GM18508 (cell line): Measurements from ENCODE around the gene NELL1.

Source experiments
- ATAC-seq: cut with Tn5 transposase; IDR thresholded peaks from one replicate; pipeline ENCODE4 v1.9.1; 2021; ENCODE audit warnings: moderate number of reproducible peaks; ENCODE audit not compliant: insufficient read depth, unreplicated experiment

Gene NELL1

DNA sequence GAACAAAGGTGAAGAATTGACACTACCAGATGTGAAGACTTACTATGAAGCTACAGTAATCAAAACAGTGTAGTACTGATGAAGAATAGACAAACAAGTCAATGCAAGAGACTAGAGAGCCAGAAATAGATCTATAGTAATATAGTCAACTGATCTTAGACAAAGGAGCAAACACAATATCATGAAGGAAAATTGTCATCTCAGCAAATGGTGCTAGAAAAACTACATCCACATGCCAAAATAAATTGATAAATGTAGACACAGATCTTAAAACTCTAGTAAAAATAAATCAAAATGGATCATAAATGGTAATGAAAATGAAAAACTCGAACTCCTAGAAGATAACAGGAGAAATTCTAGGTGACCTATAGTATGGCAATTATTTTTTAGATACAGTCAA lies 609.5 kb downstream of the NELL1 start:
- ATAC-seq = no peak

DNA sequence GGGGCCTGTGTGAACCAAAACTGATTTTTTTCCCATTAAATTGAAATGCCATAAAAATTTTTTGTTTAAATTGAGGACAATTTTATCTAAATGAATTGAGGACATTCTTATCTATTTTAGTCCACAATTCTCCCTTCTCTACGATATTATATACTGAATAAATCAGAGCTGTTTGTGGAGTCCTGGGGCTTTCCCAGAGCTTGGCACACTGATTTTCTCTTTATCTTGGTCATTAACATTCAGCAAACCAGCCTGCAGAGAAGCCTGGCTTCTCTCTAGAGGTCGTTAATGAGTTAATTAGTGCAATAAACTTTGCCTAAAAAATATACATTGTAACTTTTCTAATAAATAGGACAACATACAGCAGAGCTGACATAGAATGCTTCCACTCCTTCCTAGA lies 615.7 kb downstream of the NELL1 start:
- ATAC-seq = no peak

DNA sequence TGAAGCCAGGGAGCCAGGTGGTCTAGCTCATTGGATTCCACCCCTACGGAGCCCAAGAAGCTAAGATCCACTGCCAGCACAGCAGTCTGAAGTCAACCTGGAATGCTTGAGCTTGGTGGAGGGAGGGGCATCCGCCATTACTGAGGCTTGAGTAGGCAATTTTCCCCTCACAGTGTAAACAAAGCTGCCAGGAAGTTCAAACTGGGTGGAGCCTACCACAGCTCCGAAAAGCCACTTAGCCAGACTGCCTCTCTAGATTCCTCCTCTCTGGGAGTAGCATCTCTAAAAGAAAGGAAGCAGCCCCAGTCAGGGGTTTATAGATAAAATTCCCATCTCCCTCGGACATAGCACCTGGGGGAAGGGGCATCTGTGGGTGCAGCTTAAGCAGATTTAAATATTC lies 620.3 kb downstream of the NELL1 start:
- ATAC-seq = no peak

DNA sequence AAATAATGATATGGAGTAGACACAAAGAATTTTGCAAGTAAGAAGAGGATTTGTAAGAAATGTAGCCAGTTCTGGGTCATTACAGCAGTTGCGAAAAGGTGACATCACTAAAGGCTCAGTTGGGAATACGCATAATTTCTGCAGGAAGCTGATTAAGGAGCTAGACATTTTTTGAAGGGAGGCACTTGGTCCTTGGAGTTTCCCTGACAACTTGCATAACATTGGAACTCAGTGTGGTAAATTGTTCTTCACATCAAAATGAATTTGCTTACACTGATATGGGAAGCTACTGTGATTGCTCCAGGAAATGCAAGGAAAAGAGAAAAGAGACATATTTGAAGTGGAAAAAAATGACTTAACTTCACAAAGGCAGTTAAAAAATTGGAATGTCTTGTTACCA lies 626.1 kb downstream of the NELL1 start:
- ATAC-seq = no peak

DNA sequence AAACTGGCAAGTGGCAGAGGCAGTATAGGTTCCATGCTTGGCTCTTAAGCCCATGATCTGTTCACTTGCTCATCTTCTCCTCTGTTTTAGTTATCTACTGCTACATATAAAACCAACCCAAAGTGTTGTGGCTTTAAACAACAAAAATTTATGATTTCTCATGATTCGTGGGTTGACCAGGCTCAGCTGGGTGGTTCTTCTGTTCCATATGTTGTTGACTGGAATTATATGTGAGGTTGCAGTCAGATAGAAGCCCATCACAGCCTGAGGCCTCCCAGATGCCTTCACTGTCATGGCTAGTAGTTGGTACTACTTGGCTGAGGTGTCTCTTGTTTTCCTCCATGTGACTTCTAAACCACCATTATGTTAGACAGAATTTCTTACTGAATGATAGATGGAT lies 632.6 kb downstream of the NELL1 start:
- ATAC-seq = no peak

DNA sequence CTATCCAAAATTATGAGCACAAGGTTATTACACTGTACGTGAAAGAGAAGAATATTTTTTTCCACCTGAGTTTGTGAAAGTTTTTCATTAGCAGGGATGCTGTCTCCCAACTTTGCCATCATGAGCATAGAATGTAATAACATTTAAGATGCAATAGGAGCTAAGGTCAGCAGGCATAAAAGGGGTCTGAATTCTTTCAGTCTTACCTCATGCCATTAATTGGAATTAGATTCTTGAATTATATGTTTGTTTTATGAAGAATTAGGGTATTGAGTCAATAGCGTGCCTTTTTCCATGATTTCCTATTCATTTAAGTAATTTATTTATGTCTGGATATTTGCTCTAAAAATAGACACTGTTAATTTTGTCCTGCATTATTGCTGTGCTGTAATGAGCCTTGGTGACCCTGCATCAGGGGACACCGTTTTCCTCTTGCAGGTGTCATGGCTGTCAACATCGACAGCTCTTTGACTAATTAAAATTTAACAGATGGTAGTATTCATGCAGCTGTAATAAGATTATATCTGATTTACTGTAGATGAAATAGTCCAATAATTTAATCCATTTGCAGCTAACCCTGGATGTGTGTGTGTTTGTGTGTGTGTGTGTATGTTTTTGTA lies 637.5 kb downstream of the NELL1 start:
- ATAC-seq = no peak

DNA sequence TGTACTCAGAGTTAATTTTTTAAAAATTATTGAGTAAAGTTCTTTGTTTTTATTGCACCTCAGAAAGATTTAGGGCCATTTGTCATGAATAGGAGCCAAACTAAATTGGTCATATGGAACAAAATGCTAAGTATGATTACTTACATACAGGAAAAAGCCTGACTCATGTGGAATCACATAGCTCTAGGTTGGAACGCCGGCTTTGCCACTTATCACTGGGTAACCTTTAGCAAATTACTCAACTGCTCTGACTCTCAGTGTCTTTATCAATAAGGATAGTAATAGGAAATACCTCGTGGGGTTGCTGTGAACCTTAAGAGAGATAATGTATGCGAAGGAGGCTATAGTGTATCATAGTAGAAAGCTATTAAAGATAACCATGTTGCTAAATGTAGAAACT lies 638.5 kb downstream of the NELL1 start:
- no peak for ATAC-seq

DNA sequence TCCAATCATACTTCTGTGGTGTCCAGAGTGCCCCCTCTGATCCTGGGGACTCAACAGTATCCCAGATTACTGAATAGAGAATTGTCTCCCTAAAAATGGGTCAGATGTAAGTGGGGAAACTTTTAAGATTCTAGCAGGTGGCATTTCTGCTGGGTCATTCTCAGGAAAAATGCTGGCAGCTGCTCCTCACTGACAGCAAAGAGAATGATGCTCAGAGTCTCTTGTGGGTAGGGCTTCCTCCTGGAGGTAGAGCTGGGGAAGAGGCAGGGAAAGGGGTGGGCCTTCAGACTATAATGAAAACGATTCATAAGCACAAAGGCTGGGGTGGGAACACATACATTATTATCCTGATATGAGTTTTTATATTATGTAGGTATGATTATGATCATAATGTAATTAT lies 647.2 kb downstream of the NELL1 start:
- ATAC-seq = no peak

DNA sequence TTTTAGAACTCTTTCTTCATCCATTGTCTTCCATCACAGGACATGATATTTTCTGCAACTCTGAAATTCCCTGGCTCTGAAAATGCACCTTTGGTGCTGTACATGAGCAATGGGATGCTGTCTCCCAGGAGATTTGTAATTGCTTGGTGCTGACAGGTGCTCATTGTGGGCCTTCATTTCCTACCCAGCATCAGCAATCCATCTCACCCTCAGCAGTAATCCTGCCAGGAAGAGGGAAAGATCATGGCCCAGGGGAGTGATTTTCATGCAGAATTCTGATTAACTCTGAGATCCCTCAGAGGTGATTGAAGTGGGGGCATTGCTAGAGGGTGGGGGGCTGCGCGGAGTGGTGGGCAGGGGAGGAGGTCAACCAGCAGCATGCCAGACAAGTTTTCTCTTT lies 651.7 kb downstream of the NELL1 start:
- ATAC-seq = no peak

DNA sequence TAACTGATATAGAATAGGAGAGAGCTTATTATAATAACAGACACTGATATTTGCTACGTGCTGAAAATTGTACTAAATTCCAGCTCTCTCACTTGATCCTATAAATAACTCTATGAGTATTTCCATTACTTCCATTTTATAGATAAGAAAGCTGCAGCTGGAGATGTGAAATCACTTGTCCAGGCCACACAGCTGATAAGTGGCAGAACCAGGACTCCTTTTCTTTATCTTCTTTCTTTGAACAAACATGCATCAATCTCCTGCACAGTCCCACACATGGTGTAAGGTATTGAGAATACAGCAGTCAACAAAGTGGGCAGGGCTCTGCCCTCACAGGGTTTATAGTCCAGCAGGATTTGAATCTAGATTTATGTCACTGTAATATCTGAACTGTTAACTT lies 652.1 kb downstream of the NELL1 start:
- no peak for ATAC-seq

DNA sequence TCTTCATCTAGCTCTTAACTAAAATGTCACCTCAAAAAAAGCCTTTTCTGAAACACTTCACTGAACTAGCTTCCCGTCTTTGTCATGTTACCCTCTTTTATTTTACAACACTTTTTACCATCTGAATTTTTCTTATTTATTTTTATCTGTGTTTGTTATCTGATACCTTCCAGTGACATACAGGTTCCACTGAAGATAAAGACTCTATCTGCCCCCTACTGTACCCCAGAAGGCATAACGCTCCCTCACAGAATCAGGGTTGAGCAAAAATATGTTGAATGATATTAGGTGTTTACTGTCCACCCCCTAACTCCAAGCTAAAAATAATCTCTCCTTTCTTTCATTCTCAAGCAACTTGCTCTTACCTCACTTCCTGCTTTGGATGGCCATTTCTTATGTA lies 654.2 kb downstream of the NELL1 start:
- no peak for ATAC-seq

DNA sequence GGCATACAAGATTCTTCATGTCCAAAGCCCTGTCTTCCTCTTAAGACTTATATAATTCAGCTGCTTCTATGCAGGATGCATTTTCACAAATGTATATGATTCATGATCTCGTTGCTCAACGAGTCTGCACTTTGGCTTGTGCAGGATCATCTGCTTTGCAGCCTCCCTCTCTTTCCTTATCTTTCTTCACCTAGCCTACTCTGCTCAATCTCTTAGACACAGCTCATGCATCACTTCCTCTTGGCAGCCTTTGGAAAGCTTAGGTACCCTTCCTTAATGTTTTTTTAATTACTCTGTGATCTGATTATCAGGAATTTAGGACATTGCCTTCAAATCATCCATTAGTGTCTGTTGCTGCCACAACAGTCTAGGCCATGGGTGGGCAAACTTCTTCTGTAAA lies 673.8 kb downstream of the NELL1 start:
- no peak for ATAC-seq

DNA sequence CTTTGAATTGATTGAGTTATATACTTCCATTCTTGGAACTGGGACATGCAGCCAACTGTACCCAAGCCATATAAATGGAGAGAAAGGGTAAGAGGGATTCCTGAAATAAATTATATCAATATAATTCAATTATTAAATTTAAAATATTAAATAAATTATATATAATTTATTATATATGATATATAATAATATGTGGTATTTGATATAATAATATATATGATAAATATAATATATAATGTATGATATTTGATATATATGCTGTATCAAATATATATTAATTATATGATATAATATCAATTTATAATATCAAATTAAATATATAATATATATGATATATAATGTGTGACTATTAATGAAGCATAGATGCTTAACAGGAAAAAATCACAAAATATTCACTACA lies 677.0 kb downstream of the NELL1 start:
- ATAC-seq = no peak

DNA sequence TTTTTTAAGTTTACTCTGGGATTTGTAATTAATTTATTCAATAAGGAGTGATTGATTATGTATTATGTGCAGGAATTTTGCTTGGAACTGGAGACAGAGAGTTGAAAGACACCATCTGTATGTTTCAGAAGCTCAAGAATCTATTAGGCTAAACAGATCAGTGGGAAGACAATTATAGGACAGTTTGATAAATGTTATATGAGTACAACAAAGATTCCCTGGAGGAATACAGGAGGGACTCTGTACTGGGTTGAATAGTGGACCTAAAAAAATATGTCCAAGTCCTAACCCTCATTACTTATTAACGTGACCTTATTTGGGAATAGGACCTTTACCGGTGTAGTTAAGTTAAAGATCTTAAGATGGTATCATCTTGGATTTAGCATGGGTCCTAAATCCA lies 681.2 kb downstream of the NELL1 start:
- no peak for ATAC-seq

DNA sequence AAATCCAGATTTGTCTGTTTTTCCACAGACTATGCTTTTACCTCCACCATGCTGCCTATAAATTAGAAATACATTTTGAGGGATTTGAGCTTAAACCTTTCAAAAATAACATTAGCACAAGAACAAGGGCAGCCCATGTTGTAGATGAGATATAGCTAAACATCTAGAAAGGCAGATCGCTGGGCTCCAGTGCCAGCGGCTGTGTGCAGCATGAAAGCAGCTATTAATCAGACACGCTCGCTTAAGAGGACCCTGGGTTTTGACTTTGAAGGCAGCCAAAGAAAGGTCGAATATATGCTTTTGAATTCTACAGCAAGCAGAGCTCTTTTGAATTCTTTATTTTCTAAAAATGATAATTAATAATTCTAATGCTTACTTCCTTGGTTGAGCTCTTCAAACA lies 684.0 kb downstream of the NELL1 start:
- ATAC-seq = no peak

DNA sequence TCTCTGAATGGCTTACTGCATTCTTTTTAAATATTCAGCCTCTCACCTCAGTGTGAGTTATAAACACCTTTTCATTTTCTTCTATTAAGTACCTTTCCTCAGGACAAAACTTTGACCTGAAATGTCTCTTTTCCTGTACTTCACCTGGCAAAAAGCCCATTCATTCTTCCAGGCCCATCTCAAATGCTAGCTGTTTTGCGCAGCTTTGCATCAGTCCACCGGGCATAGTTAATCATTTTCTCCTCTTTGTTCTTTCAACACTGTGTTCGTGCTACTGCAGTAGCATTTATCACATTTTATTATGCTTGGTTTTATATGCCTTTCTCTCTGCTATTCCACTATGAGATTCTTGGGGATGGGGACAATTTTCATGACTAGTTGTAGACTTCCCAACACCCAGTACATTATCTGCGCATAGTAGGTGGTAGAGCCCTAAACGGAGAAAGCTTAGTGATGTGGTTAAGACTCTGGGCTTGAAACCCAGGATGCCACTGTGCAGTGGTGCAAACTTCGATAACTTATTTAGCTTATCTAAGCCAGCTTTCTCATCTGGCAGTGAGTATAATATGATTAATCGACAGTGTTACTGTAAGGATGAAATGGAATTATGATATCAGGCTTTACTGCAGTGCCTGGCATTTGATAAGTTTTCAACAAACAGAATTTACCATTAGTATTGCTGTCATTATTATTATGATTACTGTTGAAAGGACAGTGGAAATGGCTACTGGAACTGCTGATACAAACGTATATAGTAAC lies 695.7 kb downstream of the NELL1 start:
- ATAC-seq = no peak

DNA sequence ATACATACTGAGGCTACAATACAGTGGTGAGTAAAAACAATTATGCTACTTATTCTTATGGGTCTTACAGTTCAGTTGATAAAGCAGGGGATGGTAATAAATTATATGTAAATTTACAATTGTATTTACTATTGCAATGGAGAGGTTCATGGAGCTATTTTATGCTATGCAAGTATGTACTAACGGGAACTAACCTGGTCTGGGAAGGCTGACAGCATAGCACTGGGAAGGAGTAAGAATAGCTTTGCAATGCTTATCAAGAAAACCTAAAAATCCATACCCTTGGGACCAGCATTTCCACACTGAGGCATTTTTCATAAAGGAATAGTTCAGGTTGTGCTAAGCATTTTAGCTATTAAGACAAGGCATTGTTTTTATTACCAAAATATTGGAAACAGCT lies 700.6 kb downstream of the NELL1 start:
- ATAC-seq = no peak

DNA sequence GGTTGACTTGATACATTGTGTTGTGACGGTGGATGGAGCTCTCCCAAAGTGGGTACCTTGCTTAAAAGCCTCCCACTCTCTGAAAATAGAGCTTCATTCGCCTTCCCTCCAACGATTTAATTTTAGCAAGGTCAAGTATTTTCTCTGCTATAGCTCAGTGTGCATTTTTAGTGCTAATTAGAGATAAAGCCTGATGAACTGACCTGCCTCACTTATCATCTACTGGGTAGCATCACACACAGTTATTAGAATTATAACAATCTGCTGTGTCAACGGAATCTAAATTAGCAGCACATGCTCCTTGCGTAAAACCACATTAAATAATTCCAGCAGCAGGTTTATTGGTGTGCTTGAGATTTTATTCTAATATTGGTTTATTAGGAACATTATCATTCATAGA lies 701.7 kb downstream of the NELL1 start:
- no peak for ATAC-seq

DNA sequence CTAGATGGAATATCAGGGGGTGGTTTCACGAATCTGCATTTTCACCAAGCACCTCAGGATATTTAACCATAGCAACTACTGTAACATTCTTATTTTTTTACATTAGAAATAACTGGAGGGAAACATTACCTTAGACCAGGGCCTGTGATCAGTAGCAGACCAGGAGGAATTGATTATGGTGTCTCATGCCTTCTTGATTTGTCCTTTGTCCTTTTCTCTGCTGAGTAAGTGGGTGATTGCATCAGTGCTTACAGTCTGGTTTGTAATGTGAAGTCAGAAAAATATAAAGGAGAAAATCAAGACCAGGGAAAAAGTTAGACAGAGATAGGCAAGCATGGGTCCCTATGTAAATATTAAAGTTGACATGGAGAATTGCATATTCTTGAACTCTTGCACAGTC lies 703.3 kb downstream of the NELL1 start:
- ATAC-seq = no peak

DNA sequence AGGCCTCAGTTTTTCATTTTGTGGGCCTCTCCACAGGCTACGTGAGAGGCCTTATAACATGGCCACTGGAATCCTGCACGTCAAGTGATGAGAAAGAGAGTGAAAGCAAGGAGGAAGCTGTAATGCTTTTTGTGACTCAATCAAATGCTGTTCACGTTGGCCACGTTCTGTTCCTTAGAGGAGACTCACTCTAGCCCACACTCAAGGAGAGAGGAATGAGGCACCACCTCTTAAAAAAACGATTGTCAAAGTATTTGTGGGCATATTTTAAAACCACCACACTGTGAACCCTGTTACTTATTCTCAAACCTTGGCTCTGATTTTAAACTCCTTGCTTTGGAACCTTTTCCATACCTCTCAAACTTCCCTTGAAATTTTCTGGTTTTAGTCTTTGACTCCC lies 705.0 kb downstream of the NELL1 start:
- ATAC-seq = no peak

DNA sequence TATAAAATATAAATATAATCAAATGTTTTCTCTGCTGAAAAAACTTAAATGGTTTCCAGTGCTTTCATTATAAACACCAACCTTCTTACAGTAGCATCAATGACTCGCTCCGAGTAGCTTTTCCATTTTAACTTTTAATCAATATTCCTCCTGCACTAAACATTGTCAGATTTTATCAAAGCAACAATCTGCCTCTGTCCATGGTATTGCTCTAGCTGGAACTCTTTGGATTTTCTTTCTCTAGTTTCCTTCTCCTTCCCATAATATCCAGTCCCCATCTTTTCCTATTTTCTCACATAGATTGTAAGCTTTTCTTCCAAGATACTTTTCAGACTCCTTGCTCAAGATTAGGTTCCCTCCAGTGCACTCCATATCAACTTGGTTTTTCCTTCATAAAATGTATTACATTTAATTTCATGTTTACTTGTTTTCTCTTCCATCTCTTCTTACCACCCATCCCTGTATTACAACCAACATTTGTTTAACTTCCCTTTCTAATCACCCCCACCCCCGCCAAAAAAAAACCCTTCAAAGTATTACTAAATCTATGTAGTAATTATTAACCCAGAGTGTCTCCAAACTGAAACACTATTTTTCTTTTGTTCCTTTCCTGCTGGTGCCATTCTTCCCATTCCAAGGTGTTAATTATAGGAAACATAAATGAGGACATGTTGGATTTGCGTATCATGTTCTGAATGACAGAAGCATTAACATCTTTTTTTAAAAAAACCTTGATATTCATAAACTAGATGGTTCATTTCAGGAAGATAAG lies 716.5 kb downstream of the NELL1 start:
- no peak for ATAC-seq

DNA sequence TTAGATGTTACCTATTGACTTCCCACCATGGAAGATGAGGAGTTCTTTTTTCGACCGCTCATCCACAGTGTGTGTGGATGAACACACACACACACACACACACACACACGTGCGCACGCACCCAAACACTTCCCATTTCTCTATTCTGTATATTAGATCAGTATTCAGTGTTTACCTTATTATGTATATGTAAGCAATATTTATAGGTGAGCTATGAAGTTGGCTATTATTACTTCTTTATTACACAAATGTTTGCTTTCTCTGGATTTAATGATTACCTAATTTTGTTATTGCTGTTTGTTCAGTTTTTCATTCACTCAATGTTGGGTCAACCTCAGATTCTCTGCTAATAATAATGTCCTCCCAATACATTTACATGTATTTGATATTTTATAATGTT lies 721.0 kb downstream of the NELL1 start:
- no peak for ATAC-seq
